Fibroblast of lung (primary cell): ENCODE data around the gene AGPAT1. TPM values are rescaled to one million over a fixed set of nuclear protein-coding genes. Genes with fewer than 3 reads are reported as not detected.

ENCODE experiments used
- DNase-seq, 2 donors: peaks; one replicate each; pipeline versions ENCODE4 v3.0.0 to v3.0.0-alpha.2; 2010; ENCODE audit warnings: low read depth in 2 of 2
- H2AFZ ChIP-seq: 2 replicates; pipeline ENCODE4 v1.5.1; 2012; ENCODE audit warnings: low read length, control low read depth, inconsistent platforms
- H3K27ac ChIP-seq: 2 replicates; pipeline ENCODE4 v1.5.1; 2011; ENCODE audit warnings: low read length, control low read depth; ENCODE audit not compliant: insufficient read depth
- H3K27me3 ChIP-seq: 2 replicates; pipeline ENCODE4 v1.5.1; 2011; ENCODE audit warnings: mild to moderate bottlenecking, low read length; ENCODE audit not compliant: control insufficient read depth, insufficient read depth
- H3K36me3 ChIP-seq: 2 replicates; pipeline ENCODE4 v1.5.1; 2011; ENCODE audit warnings: low read length; ENCODE audit not compliant: control insufficient read depth, insufficient read depth
- H3K4me1 ChIP-seq: 2 replicates; pipeline ENCODE4 v1.5.1; 2011; ENCODE audit warnings: low read length; ENCODE audit not compliant: control insufficient read depth, insufficient read depth; ENCODE audit errors: extremely low read depth
- H3K4me2 ChIP-seq: 2 replicates; pipeline ENCODE4 v1.5.1; 2011; ENCODE audit warnings: low read length, control low read depth; ENCODE audit not compliant: insufficient read depth; ENCODE audit errors: extremely low read depth
- H3K4me3 ChIP-seq, 4 experiments: fragments of 200-600 bp in 1 of 4; sonication (generic) in 1 of 4; replicated peaks in 1 of 4; 2 replicates each; pipeline ENCODE4 v1.5.1; 2011 to 2016; ENCODE audit warnings: low read length in 4 of 4, low read depth in 3 of 4, mild to moderate bottlenecking in 3 of 4, control low read depth in 2 of 4, inconsistent platforms in 1 of 4, mixed read lengths in 1 of 4; ENCODE audit not compliant: insufficient read depth in 1 of 4; ENCODE audit errors: control extremely low read depth in 1 of 4
- H3K79me2 ChIP-seq: 2 replicates; pipeline ENCODE4 v1.5.1; 2012; ENCODE audit warnings: mild to moderate bottlenecking, low read length, inconsistent platforms; ENCODE audit not compliant: control insufficient read depth, insufficient read depth
- H3K9ac ChIP-seq: 2 replicates; pipeline ENCODE4 v1.5.1; 2011; ENCODE audit warnings: mild to moderate bottlenecking, low read length, control low read depth; ENCODE audit not compliant: insufficient read depth
- H3K9me3 ChIP-seq: 2 replicates; pipeline ENCODE4 v1.5.1; 2012; ENCODE audit warnings: low read depth, low read length; ENCODE audit not compliant: control insufficient read depth, insufficient read depth
- H4K20me1 ChIP-seq: 2 replicates; pipeline ENCODE4 v1.5.1; 2011; ENCODE audit warnings: low read length; ENCODE audit not compliant: control insufficient read depth, insufficient read depth; ENCODE audit errors: extremely low read depth
- EZH2 ChIP-seq: IDR thresholded peaks from 2 replicates; pipeline ENCODE4 v1.5.1; 2012; ENCODE audit warnings: low read length, control low read depth, mild to moderate bottlenecking; ENCODE audit errors: missing control alignments
- polyA plus RNA-seq, 2 donors: library from polyadenylated mRNA; depleted of rRNA in 1 of 2; stranded (reverse) in 1 of 2; unstranded in 1 of 2; fragments of >200 nt; gene quantifications; 2 replicates each; pipeline ENCODE4 v1.2.1, GENCODE V29; 2011 to 2012; ENCODE audit warnings: missing spikeins in 1 of 2
- total RNA-seq: library from RNA; depleted of rRNA; stranded (reverse); fragments of >200 nt; gene quantifications from 2 replicates; pipeline ENCODE4 v1.2.1, GENCODE V29; 2014
- TF ChIP-seq, protein P1 (sequence below), 2 donors: IDR thresholded peaks in 1 of 2; conservative IDR thresholded peaks in 1 of 2; 1 replicate in 1 of 2; 2 replicates in 1 of 2; pipeline ENCODE4 v1.5.1; 2011 to 2012; ENCODE audit warnings: low read length in 2 of 2, control low read depth in 1 of 2, inconsistent platforms in 1 of 2, low read depth in 1 of 2, mild to moderate bottlenecking in 1 of 2

AGPAT1 gene
- total and polyA plus RNA-seq, 2 donors (not counting 1 experiment from before 2014, with no cell fraction given): 22.1 to 79.0 TPM

- no peaks in the 10 kb centered on the region for H4K20me1 ChIP-seq
These were observed 6.7 kb upstream of the AGPAT1 start for GRCh38 chr6:32182555-32182981.

GRCh38 chr6:32181915-32182529 is 6.1 kb upstream of the AGPAT1 start:
- H3K4me3 ChIP-seq: no peak overlapping the region
- no peaks in the 10 kb centered on the region for H3K9me3 ChIP-seq
- no peak overlapping the region for H2AFZ ChIP-seq
- DNase-seq: no peak
- peaks cover 9% of the 10 kb centered on the region for H3K79me2 ChIP-seq
- H3K4me2 ChIP-seq: no peak overlapping the region
- no peaks in the 10 kb centered on the region for H4K20me1 ChIP-seq
- TF ChIP-seq, protein P1, sequence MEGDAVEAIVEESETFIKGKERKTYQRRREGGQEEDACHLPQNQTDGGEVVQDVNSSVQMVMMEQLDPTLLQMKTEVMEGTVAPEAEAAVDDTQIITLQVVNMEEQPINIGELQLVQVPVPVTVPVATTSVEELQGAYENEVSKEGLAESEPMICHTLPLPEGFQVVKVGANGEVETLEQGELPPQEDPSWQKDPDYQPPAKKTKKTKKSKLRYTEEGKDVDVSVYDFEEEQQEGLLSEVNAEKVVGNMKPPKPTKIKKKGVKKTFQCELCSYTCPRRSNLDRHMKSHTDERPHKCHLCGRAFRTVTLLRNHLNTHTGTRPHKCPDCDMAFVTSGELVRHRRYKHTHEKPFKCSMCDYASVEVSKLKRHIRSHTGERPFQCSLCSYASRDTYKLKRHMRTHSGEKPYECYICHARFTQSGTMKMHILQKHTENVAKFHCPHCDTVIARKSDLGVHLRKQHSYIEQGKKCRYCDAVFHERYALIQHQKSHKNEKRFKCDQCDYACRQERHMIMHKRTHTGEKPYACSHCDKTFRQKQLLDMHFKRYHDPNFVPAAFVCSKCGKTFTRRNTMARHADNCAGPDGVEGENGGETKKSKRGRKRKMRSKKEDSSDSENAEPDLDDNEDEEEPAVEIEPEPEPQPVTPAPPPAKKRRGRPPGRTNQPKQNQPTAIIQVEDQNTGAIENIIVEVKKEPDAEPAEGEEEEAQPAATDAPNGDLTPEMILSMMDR (conservative IDR thresholded peaks at IDR 0.05 in 1 of 2, IDR thresholded peaks at IDR 0.05 in 1 of 2; ENCODE audit: low read depth in 1 of 2, low read length in 2 of 2): no peak
- no peak for TF ChIP-seq EZH2
- H3K27me3 ChIP-seq: no peaks in the 10 kb centered on the region
- H3K9ac ChIP-seq: no peak overlapping the region
- H3K36me3 ChIP-seq: peaks cover 10% of the 10 kb centered on the region
- H3K4me1 ChIP-seq: peaks cover 3% of the 10 kb centered on the region
- no peak overlapping the region for H3K27ac ChIP-seq

More at GRCh38 chr6:32182555-32182981, 6.7 kb upstream of the AGPAT1 start:
- Histone ChIP-seq H3K36me3 (peaks cover 12% of the 10 kb centered on the region), H3K9ac (no peak overlapping the region), H3K27me3 (no peaks in the 10 kb centered on the region), H3K27ac (no peak overlapping the region), H3K9me3 (no peaks in the 10 kb centered on the region), H2AFZ (no peak overlapping the region), H3K79me2 (peaks cover 11% of the 10 kb centered on the region), H3K4me2 (no peak overlapping the region), H3K4me1 (peaks cover 2% of the 10 kb centered on the region), H3K4me3 (no peak overlapping the region)
- no peak for TF ChIP-seq EZH2
- TF ChIP-seq, protein P1 (conservative IDR thresholded peaks at IDR 0.05 in 1 of 2, IDR thresholded peaks at IDR 0.05 in 1 of 2; ENCODE audit: low read depth in 1 of 2, low read length in 2 of 2): no peak
- DNase-seq: no peak

DNA sequence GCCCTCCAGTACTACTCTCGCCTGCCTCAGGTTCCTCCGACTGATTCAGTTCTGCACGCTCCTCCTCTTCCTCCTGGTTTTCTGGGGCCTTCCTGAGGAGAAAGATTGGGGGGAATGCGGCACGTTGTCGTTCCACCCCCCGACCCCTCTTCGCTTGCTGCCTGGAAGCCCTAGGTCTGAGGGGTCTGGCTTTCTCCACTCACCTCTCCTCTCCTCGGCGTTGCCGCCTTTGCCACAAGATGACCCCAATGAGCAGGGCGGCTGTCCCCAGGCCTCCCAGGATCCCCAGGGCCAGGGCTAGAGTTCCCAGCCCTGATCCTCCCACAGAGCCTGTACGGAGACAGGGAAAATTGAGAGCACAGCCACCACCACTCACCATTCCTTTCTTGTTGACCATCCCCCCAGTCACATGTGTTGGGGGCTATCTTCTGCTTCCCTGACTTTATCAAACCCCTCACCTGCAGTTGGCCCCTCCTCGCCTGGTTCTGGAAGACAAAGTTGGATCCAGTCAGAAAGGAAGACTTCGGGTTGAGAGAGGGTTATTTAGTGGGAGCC is 5.3 kb upstream of the AGPAT1 start:
- H4K20me1 ChIP-seq: no peaks in the 10 kb centered on the region
- TF ChIP-seq, protein P1 (conservative IDR thresholded peaks at IDR 0.05 in 1 of 2, IDR thresholded peaks at IDR 0.05 in 1 of 2; ENCODE audit: low read depth in 1 of 2, low read length in 2 of 2): no peak
- no peak for TF ChIP-seq EZH2
- no peaks in the 10 kb centered on the region for H3K27me3 ChIP-seq
- H3K9ac ChIP-seq: no peak overlapping the region
- no peaks in the 10 kb centered on the region for H3K9me3 ChIP-seq
- peaks cover 10% of the 10 kb centered on the region for H3K4me1 ChIP-seq
- no peak overlapping the region for H2AFZ ChIP-seq
- H3K36me3 ChIP-seq: peaks cover 10% of the 10 kb centered on the region
- DNase-seq: no peak
- H3K4me2 ChIP-seq: no peak overlapping the region
- H3K27ac ChIP-seq: no peak overlapping the region
- peaks cover 9% of the 10 kb centered on the region for H3K79me2 ChIP-seq
- H3K4me3 ChIP-seq: no peak overlapping the region
